Measurements from ENCODE around the gene PPP1R3A.

PPP1R3A gene

GRCh38 chr7:113878394-113878992 is 40.3 kb downstream of the PPP1R3A start:
- no peak for DNase-seq (ENCODE audit: low read depth in 3 of 3)

GRCh38 chr7:113875224-113875623 is 43.6 kb downstream of the PPP1R3A start:
- no peak for DNase-seq (ENCODE audit: low read depth in 3 of 3)

- no peak for DNase-seq (ENCODE audit: low read depth in 3 of 3)
Observed at GRCh38 chr7:113873554-113874151, 45.2 kb downstream of the PPP1R3A start.

DNA sequence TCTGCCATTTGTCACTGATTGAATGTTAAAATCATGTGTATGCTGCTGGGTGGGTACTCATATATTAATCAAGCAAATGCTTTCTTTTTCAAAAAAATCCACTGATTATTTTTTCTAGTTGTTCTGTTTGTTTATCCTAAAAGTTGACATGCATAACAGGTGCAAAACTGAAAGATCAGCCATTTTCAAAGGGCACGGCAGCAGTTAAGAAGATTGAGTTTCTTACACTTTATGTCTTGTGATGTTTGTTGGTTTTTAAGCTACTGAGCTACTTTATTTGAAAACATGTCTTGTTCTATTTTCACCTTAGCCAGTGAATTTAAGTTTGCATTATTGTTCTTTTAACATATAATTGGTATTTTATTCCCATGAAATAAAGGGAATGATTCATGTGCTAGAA is 45.8 kb downstream of the PPP1R3A start:
- no peak for DNase-seq (ENCODE audit: low read depth in 3 of 3)

DNA sequence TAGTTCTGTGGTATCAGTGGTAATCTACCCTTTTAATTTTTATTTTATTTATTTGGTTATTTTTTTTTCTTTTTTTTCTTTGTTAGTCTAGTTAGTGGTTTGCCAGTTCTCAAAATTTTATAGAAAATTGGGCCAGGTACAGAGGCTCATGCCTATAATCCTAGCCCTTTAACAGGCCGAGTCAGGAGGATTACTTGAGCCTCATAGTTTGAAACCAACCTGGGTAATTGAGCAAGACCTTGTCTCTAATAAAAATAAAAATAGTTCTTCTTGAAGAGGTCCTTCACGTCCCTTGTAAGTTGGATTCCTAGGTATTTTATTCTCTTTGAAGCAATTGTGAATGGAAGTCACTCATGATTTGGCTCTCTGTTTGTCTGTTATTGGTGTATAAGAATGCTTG is 51.5 kb downstream of the PPP1R3A start:
- DNase-seq (ENCODE audit: low read depth in 3 of 3): no peak

- DNase-seq (ENCODE audit: low read depth in 3 of 3): no peak
Observed at GRCh38 chr7:113856010-113856409, 62.8 kb downstream of the PPP1R3A start.

GRCh38 chr7:113840954-113841353 is 77.9 kb downstream of the PPP1R3A start:
- no peak for DNase-seq (ENCODE audit: low read depth in 3 of 3)

DNA sequence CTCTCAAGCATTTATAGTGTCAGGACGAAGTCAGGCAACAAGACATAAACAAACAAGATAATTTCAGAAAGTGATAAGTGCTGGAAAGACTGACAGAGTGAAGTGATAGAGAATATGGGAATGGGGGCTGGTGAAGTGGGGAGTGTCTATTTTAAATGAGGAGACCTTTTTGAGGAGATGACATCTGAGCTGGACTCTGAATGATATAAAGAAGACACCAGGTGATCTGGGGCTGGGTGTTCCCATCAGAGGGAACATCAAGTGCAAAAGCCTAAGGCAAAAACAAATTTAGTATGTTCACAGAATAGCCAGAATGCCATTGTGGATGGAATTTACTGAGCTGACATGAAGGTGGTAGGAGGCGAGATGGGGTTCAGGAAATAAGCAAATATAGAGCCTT is 83.4 kb downstream of the PPP1R3A start:
- DNase-seq (ENCODE audit: low read depth in 3 of 3): no peak

- no peak for DNase-seq (ENCODE audit: low read depth in 3 of 3)
Observed at GRCh38 chr7:113832196-113832745, 86.5 kb downstream of the PPP1R3A start.

DNA sequence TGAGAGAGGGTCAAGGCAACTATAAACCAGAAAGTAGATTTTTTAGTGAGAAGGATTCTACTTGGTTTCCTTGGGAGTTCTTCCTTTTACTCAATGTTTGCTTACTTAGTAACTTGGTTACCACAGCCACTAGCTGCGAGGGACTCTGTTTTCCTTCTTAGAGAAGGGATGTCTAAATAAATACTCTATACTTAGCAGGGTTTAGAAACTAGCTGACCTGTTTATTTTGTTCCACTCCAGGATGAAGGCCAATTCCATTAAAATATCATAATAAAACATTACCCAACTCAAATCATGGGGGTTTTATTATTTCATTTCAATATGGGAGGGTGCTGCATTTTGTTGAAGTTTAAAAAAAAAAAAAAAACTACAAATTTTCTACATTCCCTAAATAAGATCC is 87.3 kb downstream of the PPP1R3A start:
- no peak for DNase-seq (ENCODE audit: low read depth in 3 of 3)

DNA sequence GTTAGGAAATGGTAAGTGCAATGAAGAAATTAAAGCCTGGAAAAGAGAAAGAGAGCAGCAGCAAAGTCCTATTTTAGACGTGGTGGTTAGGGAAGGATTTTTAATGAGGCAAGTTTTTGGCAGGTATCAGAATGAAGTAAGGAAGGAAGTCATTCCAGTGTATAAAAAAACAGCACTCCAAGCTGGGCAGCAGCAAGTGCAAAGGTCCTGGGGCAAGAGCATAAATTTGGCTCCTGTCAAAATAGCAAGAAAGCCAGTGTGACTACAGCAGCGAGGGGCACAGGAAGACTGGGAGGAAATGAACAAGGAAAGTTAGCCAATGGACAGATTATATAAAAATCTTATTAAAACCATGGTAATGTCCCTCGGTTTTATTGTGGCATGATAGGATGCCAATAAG is 90.2 kb downstream of the PPP1R3A start:
- no peak for DNase-seq (ENCODE audit: low read depth in 3 of 3)
